Esophagus muscularis mucosa (tissue), 4 donors: ENCODE measurements around the gene JARID2.

Experiments
- EP300 ChIP-seq: sonication (generic); formaldehyde crosslinking; IDR thresholded peaks from one replicate; pipeline ENCODE4 v1.6.1; 2017; ENCODE audit warnings: antibody characterized with exemption
- POLR2A ChIP-seq: fragments of 450-650 bp; IDR thresholded peaks from one replicate; pipeline ENCODE4 v1.6.1; 2017; ENCODE audit warnings: antibody characterized with exemption, moderate library complexity, mild to moderate bottlenecking, low read depth
- POLR2AphosphoS5 ChIP-seq, 2 donors: sonication (generic); formaldehyde crosslinking; IDR thresholded peaks; one replicate each; pipeline ENCODE4 v1.6.1; 2017; ENCODE audit warnings: antibody characterized with exemption in 2 of 2
- TF ChIP-seq, protein P1 (sequence below), 3 experiments: fragments of 200-600 bp in 2 of 3; fragments of 450-650 bp in 1 of 3; sonication (generic) in 2 of 3; IDR thresholded peaks; one replicate each; pipeline ENCODE4 v1.5.1; 2017 to 2019; ENCODE audit warnings: antibody characterized with exemption in 3 of 3, mild to moderate bottlenecking in 2 of 3, moderate library complexity in 1 of 3

DNA sequence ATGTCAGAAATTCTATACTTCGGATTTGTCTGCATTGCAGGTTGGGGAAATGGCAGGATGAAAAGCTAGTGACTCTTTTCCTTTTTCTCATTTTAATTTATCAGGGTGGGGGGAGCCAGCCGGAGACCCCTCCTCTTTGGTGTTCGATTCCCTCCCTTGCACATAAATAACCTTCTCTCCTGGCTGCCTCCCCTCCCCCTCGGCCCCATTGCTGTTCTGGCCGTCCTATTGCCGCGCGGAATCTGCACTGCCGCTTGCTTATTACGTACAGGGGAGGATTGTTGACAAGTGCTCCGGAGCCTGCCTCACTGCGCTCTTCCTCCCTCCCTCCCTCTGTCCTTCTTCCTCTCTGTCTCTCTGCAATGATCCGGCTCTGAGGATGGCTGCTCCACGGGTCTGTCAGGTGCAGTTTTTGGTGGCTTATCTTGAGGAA lies 154.7 kb downstream of the JARID2 start:
- TF ChIP-seq, protein P1, sequence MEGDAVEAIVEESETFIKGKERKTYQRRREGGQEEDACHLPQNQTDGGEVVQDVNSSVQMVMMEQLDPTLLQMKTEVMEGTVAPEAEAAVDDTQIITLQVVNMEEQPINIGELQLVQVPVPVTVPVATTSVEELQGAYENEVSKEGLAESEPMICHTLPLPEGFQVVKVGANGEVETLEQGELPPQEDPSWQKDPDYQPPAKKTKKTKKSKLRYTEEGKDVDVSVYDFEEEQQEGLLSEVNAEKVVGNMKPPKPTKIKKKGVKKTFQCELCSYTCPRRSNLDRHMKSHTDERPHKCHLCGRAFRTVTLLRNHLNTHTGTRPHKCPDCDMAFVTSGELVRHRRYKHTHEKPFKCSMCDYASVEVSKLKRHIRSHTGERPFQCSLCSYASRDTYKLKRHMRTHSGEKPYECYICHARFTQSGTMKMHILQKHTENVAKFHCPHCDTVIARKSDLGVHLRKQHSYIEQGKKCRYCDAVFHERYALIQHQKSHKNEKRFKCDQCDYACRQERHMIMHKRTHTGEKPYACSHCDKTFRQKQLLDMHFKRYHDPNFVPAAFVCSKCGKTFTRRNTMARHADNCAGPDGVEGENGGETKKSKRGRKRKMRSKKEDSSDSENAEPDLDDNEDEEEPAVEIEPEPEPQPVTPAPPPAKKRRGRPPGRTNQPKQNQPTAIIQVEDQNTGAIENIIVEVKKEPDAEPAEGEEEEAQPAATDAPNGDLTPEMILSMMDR (IDR thresholded peaks at IDR 0.05), result no peak
- TF ChIP-seq EP300, result no peak
- TF ChIP-seq POLR2A, result no peak
- TF ChIP-seq POLR2AphosphoS5 (IDR thresholded peaks at IDR 0.05), result peak in 1 of 2 donors; percentile 47
